Liver (tissue), 9 donors: ENCODE measurements around the gene ABCC5. TPM values are rescaled to one million over a fixed set of nuclear protein-coding genes. Genes with fewer than 3 reads are reported as not detected.

Experiments used
- DNase-seq: peaks from one replicate; pipeline ENCODE4 v3.0.0-alpha.2; 2017; ENCODE audit warnings: low spot score
- H3K27ac ChIP-seq, 2 donors: one replicate each; pipeline ENCODE4 v1.7.0; 2013; ENCODE audit warnings: inconsistent platforms in 2 of 2, low read length in 2 of 2, control low read depth in 1 of 2, low read depth in 1 of 2, mild to moderate bottlenecking in 1 of 2
- H3K27me3 ChIP-seq, 4 donors: one replicate each; pipeline versions ENCODE4 v1.6.1 to v1.7.0; 2013; ENCODE audit warnings: low read length in 3 of 4, inconsistent platforms in 1 of 4, mild to moderate bottlenecking in 1 of 4, moderate library complexity in 1 of 4; ENCODE audit not compliant: control insufficient read depth in 4 of 4, insufficient read depth in 4 of 4
- H3K36me3 ChIP-seq, 4 donors: one replicate each; pipeline versions ENCODE4 v1.6.1 to v1.7.0; 2013; ENCODE audit warnings: low read length in 3 of 4, mild to moderate bottlenecking in 3 of 4, low read depth in 1 of 4, moderate library complexity in 1 of 4; ENCODE audit not compliant: control insufficient read depth in 4 of 4, insufficient read depth in 3 of 4
- H3K4me1 ChIP-seq, 4 donors: one replicate each; pipeline versions ENCODE4 v1.6.1 to v1.7.0; 2013; ENCODE audit warnings: low read length in 3 of 4, mild to moderate bottlenecking in 3 of 4, moderate library complexity in 1 of 4; ENCODE audit not compliant: control insufficient read depth in 4 of 4, insufficient read depth in 4 of 4
- H3K4me3 ChIP-seq, 3 donors: one replicate each; pipeline versions ENCODE4 v1.6.1 to v1.7.0; 2013; ENCODE audit warnings: low read length in 3 of 3, control low read depth in 1 of 3, low read depth in 1 of 3, mild to moderate bottlenecking in 1 of 3
- H3K9ac ChIP-seq, 2 donors: one replicate each; pipeline ENCODE4 v1.7.0; 2013; ENCODE audit warnings: low read length in 2 of 2, mild to moderate bottlenecking in 2 of 2, moderate library complexity in 2 of 2, control low read depth in 1 of 2, low read depth in 1 of 2
- H3K9me3 ChIP-seq, 4 donors: one replicate each; pipeline versions ENCODE4 v1.6.1 to v1.7.0; 2013; ENCODE audit warnings: low read length in 3 of 4; ENCODE audit not compliant: control insufficient read depth in 4 of 4
- CTCF ChIP-seq: fragments of 150-350 bp; IDR thresholded peaks from 2 replicates; pipeline ENCODE4 v1.5.1; 2017; ENCODE audit warnings: improper control_type of control experiment, low read depth, low read length; ENCODE audit not compliant: missing input control
- EGR1 ChIP-seq, 2 donors: IDR thresholded peaks; 2 replicates each; pipeline ENCODE4 v1.6.1; 2016 to 2018; ENCODE audit warnings: antibody characterized with exemption in 2 of 2, low read depth in 2 of 2
- FOXA1 ChIP-seq: IDR thresholded peaks from 2 replicates; pipeline ENCODE4 v1.6.1; 2016; ENCODE audit warnings: antibody characterized with exemption
- HNF4A ChIP-seq, 2 donors: conservative IDR thresholded peaks; 2 replicates each; pipeline ENCODE4 v1.6.1; 2016; ENCODE audit warnings: antibody characterized with exemption in 2 of 2, mild to moderate bottlenecking in 2 of 2
- HNF4G ChIP-seq: IDR thresholded peaks from 2 replicates; pipeline ENCODE4 v1.6.1; 2016; ENCODE audit warnings: antibody characterized with exemption
- JUND ChIP-seq, 2 donors: IDR thresholded peaks; 2 replicates each; pipeline ENCODE4 v1.6.1; 2016; ENCODE audit warnings: antibody characterized with exemption in 2 of 2
- NR2F2 ChIP-seq: IDR thresholded peaks from 2 replicates; pipeline ENCODE4 v1.6.1; 2016; ENCODE audit warnings: antibody characterized with exemption
- RAD21 ChIP-seq, 2 donors: IDR thresholded peaks; 2 replicates each; pipeline ENCODE4 v1.6.1; 2016; ENCODE audit warnings: antibody characterized with exemption in 2 of 2, mild to moderate bottlenecking in 2 of 2
- REST ChIP-seq: IDR thresholded peaks from 2 replicates; pipeline ENCODE4 v1.6.1; 2016; ENCODE audit warnings: antibody characterized with exemption, mild to moderate bottlenecking
- RXRA ChIP-seq, 2 donors: IDR thresholded peaks; 2 replicates each; pipeline ENCODE4 v1.6.1; 2017 to 2018; ENCODE audit warnings: antibody characterized with exemption in 2 of 2, mild to moderate bottlenecking in 1 of 2
- YY1 ChIP-seq: IDR thresholded peaks from 2 replicates; pipeline ENCODE4 v1.6.1; 2016; ENCODE audit warnings: antibody characterized with exemption, mild to moderate bottlenecking
- WGBS: extraction: QIAGEN DNeasy Blood & Tissue Kit; methylation state at CpG from one replicate; pipeline ENCODE4 v1.1.7; 2013; 5-methylcytosine and 5-hydroxymethylcytosine counted together
- polyA plus RNA-seq, 2 donors: library from polyadenylated mRNA; stranded (reverse) in 1 of 2; unstranded in 1 of 2; fragments of 200-250 nt in 1 of 2; fragments of >200 nt in 1 of 2; fragmentation: Nextera tagmentation in 1 of 2; extraction: Ambion mirVana in 1 of 2; gene quantifications; one replicate each; pipeline versions ENCODE4 v1.2.1 to v1.2.3, GENCODE V29; 2013 to 2015
- total RNA-seq, 2 donors: library from RNA; depleted of rRNA; stranded (reverse); fragments of >200 nt; gene quantifications; one replicate each; pipeline ENCODE4 v1.2.3, GENCODE V29; 2014
- TF ChIP-seq, protein P1 (sequence below): IDR thresholded peaks from 2 replicates; pipeline ENCODE4 v1.6.1; 2016; ENCODE audit warnings: antibody characterized with exemption
- donor health status: healthy.
- donor health status: healthy.
- donor health status: healthy.
- donor health status: healthy.
- donor health status: healthy.

ABCC5 gene
- total and polyA plus RNA-seq, 4 donors, result 2.8 to 35.7 (median 8.1) TPM

DNA sequence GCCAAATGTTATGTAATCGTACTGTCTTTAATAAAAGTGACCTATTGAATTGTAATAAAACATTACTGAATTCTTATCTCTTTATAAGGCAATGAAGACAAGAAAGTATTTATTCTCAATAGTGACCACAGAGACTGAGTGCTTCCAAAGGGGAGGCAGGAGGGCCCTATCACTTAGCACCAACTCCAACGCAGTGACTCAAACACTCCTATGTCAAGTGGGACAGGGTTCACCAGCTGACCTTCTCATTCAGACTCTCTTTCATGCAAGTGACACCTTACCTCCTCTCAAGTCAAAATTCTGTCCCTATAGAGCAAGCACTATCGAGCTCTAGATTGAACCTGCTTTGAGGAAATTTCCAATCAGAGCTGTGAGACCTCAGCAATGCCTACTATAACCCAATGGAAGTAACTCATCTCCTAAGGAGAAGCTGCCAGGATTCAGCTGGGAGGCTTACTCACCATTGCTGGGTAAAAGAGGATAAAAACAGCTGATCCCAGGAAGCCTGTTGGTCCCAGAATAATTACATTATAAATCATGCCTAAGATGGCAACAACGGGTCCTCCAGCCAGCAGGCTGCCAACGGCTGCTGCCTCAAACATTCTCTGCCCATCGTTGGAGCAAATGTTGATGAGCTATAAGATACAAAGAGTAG, 35.6 kb downstream of the ABCC5 start:
- Histone ChIP-seq H3K27me3 (no peaks in the 10 kb centered on the region), H3K36me3 (peaks cover 0 to 8% (median 1%) of the 10 kb centered on the region in 4 donors), H3K9me3 (no peaks in the 10 kb centered on the region), H3K27ac (no peak overlapping the region), H3K9ac (no peak overlapping the region), H3K4me1 (peaks cover 5 to 17% (median 13%) of the 10 kb centered on the region in 4 donors), H3K4me3 (no peak overlapping the region)
- TF ChIP-seq, protein P1, sequence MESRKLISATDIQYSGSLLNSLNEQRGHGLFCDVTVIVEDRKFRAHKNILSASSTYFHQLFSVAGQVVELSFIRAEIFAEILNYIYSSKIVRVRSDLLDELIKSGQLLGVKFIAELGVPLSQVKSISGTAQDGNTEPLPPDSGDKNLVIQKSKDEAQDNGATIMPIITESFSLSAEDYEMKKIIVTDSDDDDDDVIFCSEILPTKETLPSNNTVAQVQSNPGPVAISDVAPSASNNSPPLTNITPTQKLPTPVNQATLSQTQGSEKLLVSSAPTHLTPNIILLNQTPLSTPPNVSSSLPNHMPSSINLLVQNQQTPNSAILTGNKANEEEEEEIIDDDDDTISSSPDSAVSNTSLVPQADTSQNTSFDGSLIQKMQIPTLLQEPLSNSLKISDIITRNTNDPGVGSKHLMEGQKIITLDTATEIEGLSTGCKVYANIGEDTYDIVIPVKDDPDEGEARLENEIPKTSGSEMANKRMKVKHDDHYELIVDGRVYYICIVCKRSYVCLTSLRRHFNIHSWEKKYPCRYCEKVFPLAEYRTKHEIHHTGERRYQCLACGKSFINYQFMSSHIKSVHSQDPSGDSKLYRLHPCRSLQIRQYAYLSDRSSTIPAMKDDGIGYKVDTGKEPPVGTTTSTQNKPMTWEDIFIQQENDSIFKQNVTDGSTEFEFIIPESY, result no peak
- TF ChIP-seq JUND (IDR thresholded peaks at IDR 0.05) (no peak), RXRA (IDR thresholded peaks at IDR 0.05) (no peak), NR2F2 (no peak), YY1 (no peak), RAD21 (IDR thresholded peaks at IDR 0.05) (no peak), HNF4A (conservative IDR thresholded peaks at IDR 0.05) (no peak)
- no peak for DNase-seq
- WGBS, result 95% methylated on average over 6 of the region's 6 CpGs

DNA sequence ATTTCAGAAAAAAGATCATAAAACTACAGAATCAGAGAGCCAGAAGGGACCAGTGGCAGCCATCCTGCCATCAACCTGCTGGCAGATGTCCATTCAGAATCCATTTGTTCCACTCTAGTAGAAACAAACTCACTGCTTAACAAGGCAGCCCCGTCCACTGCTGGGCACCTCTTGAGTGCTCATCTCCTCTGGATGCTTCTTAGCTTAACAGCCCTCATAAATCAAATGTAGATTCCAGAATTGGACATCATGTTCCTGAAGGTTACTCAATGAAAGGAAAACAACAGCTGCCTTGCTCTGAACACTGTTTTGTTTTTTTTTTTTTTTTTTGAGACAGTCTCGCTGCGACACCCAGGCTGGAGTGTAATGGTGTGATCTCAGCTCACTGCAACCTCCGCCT, 37.3 kb downstream of the ABCC5 start:
- Histone ChIP-seq H3K27ac (no peak overlapping the region), H3K9ac (no peak overlapping the region), H3K9me3 (no peaks in the 10 kb centered on the region), H3K27me3 (no peaks in the 10 kb centered on the region), H3K4me1 (peaks cover 5 to 9% (median 7%) of the 10 kb centered on the region in 4 donors), H3K4me3 (no peak overlapping the region), H3K36me3 (peaks cover 0 to 8% (median 1%) of the 10 kb centered on the region in 4 donors)
- no peak for DNase-seq
- WGBS, result 97% methylated on average over 4 of the region's 4 CpGs
- TF ChIP-seq HNF4G (no peak), HNF4A (conservative IDR thresholded peaks at IDR 0.05) (no peak), RXRA (IDR thresholded peaks at IDR 0.05) (no peak), YY1 (no peak)

GRCh38 chr3:183975981-183976662, 41.6 kb downstream of the ABCC5 start:
- Histone ChIP-seq H3K36me3 (peaks cover 0 to 5% (median 1%) of the 10 kb centered on the region in 4 donors), H3K9me3 (no peaks in the 10 kb centered on the region), H3K9ac (no peak overlapping the region), H3K27me3 (no peaks in the 10 kb centered on the region), H3K4me3 (no peak overlapping the region), H3K4me1 (no peaks in the 10 kb centered on the region), H3K27ac (no peak overlapping the region)
- no peak for TF ChIP-seq CTCF
- no peak for TF ChIP-seq HNF4A (conservative IDR thresholded peaks at IDR 0.05)
- TF ChIP-seq EGR1 (IDR thresholded peaks at IDR 0.05; ENCODE audit: low read depth in 2 of 2), result no peak
- TF ChIP-seq NR2F2, result no peak
- TF ChIP-seq JUND (IDR thresholded peaks at IDR 0.05), result no peak
- TF ChIP-seq RAD21 (IDR thresholded peaks at IDR 0.05), result no peak
- TF ChIP-seq FOXA1, result no peak
- no peak for TF ChIP-seq HNF4G
- no peak for TF ChIP-seq REST
- no peak for TF ChIP-seq RXRA (IDR thresholded peaks at IDR 0.05)
- 90% methylated on average over 10 of the region's 10 CpGs for WGBS
- no peak for DNase-seq
